GM12872 (cell line): ENCODE measurements around the gene TPPP2.

ENCODE experiments used
- CTCF ChIP-seq: IDR thresholded peaks from 3 replicates; pipeline ENCODE4 v1.5.1; 2011; ENCODE audit warnings: low read depth, mild to moderate bottlenecking, low read length, moderate library complexity; ENCODE audit not compliant: insufficient read depth

Gene TPPP2

GRCh38 chr14:21043387-21043973, 13.5 kb downstream of the TPPP2 start:
- TF ChIP-seq CTCF: no peak

GRCh38 chr14:21043974-21044618, 14.1 kb downstream of the TPPP2 start:
- no peak for TF ChIP-seq CTCF

GRCh38 chr14:21047378-21047781, 17.4 kb downstream of the TPPP2 start:
- TF ChIP-seq CTCF: no peak

GRCh38 chr14:21048638-21049037, 18.6 kb downstream of the TPPP2 start:
- no peak for TF ChIP-seq CTCF

GRCh38 chr14:21049271-21049673, 19.3 kb downstream of the TPPP2 start:
- no peak for TF ChIP-seq CTCF

- TF ChIP-seq CTCF: no peak
Measured at GRCh38 chr14:21050597-21050996, 20.6 kb downstream of the TPPP2 start.

GRCh38 chr14:21053184-21054122, 23.4 kb downstream of the TPPP2 start:
- no peak for TF ChIP-seq CTCF
